GM11168 (cell line): ENCODE data around the gene ROBO1.
"Not testable (repeated sequence)": the region's sequence is repeated elsewhere in the genome, so short reads cannot be mapped to it uniquely, and the experiment has no call there.

ENCODE experiments used
- in situ Hi-C: fragments of 300-500 bp; cut with MboI; formaldehyde crosslinking; loops from one replicate; pipeline ENCODE4 v1.12.0; 2022; ENCODE audit warnings: low sequenced_read_pairs; ENCODE audit not compliant: unreplicated experiment

Gene ROBO1

DNA sequence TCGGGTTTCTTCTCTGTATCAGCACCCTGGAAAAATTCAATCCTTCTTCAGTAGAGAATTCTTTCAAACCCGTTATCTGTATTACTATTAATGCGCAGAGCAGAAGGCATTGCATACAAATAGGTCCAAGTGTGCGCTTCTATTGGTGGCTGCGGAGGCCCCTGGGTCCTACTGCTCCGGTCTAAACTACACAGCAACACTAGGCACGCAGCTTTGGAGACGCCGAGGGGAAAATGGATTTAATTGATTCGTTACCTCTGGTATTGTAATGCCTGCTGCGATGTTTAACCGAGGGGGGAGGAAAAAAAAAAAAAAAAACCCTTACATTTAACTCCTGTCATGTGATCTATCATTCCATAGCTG, at the start of gene ROBO1:
TSS of gene ROBO1 (minus strand) at position 94 of the 363 bp plus-strand sequence.
- in situ Hi-C loops: no loop called here

DNA sequence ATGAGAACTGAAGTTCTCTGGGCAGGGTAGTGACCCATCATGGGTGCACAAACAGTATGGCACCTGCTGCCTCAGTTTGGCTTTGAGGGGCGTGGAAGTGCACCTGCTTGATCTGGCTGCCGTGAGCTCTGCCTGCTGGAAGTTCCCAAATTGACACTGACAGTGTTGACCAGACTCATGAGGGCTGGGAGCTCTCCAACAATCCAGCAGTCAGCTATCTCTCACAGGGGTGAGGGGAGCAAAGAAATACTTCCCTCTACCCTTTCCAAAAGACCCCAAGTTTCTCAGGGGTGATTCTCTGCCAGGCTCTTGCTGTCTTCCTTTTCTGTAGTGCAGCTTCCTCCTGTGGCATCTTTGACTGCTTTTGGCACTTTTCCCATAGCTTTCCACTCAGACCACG, 49.4 kb upstream of the ROBO1 start:
- in situ Hi-C loops: no loop called here

DNA sequence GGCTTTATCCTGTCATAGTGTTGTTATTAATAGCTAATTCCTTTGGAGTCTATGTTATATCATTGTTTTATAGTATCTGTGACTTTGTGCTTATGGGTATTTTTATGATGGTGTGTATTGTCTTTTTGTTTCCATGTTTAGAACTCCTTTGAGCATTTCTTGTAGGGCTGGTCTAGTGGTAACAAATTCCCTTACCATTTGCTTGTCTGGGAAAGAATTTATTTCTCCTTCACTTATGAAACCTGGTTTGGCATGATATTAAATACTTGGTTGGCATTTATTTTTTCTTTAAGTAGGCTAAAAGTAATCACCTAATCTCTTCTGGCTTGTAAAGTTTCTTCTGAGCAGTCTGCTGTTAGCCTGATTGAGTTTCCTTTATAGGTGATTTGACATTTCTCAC, 47.7 kb upstream of the ROBO1 start:
- in situ Hi-C loops: no loop called here

DNA sequence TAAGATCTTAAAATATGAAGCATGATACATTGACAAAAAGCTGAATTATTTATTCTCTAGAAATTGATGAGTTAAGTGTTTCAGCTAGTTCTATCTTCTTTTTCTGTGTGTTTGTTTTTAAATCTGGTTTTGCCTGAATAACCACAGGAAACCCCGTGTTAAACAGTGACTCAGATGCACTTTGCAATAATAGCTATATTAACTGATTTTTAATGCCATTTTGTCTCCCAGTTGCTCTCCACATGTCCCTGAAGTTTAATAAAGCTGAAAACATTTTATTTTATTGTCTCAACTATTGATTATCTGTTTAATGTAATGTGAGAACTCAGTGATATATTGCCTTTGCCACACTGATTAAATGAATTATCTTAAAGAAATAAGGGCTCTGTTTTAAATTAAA, 42.8 kb upstream of the ROBO1 start:
- in situ Hi-C loops: no loop called here

DNA sequence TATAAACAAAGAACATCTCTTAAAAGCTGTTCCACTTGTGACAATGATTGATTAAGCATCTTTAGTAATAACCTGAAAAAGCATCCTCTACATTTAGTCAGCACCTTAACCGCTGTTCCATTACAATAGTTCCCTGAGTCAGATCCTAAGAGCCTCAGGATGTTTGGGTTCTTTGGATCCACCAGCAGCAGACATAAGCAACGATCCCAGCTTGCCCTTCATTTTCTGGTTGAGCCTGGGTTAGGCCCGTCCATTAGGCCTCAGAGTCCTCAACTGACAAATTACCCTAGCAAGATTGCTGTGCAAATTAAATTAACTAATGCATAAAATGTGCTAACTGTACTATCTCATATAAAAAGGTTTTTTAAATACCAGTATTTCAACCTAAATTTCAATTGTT, 42.3 kb upstream of the ROBO1 start:
- in situ Hi-C loops: no loop called here

DNA sequence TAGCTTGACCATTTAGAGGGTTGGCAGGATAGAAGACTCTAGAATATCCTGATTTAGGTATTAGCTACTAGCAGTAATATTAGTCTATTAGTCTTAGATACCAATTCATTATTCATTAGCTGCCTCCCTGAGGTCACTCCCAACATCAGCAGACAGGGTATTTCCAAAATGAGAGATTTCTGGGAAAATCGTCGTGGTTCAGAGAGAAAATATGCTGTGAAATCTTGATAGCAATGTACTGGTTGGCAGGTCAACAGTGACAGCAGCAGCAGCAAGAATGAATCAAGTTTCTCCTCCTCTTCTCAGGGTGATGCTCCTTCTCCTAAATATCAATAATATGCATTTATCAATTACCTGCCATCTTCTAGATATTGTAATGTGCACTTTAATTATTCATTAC, 41.3 kb upstream of the ROBO1 start:
- in situ Hi-C loops: no loop called here

DNA sequence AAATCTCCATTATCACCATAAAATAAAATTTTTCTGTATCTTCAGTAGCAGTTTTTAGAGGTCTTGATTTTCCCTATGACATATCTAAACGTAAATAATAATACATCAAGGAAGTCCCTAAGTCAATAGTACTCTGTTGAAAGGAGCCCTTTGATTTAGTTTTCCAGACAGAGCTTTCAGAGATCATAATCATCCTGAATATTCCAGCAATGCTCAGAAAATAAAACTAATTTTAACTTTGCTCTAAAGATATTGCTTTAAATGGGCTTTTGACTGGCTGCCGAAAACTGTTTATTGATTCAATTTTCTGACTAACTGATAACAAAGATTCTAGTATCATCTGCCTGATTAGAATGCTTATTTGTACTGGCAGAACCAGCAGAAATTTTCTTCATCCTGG, 40.7 kb upstream of the ROBO1 start:
- in situ Hi-C loops: no loop called here

DNA sequence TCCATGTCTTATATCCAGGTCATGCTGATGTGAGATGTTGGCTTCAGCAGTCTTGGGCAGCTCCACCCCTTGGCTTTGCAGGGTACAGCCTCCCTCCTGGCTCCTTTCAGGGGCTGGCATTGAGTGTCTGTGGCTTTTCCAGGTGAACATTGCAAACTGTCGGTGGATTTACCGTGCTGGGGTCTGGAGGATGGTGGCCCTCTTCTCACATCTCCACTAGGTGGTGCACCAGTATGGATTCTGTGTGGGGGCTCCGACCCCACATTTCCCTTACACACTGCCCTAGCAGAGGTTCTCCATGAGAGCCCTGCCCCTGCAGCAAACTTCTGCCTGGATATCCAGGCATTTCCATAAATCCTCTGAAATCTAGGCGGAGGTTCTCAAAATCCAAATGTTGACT, 22.4 kb upstream of the ROBO1 start:
- in situ Hi-C loops: not testable (repeated sequence)

DNA sequence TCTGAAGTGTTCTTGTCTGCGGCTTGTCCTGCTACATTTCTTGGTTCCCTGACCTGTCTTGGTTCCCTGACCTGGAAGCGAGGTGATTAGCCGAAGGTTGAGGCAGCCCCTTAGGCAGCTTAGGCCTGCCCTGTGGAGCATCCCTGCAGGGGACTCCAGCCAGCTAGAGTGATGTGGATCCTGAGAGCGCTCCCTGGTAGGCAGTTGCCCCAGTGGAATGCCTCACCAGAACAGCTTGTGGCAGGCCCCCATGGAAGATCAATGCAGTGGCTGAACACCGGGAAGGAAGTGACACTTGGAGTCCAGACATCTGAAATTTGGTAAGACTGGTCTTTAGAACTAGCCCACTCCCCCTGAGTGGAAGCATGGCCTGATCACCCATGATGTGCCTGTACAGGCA, 5.5 kb upstream of the ROBO1 start:
- in situ Hi-C loops: no loop called here

DNA sequence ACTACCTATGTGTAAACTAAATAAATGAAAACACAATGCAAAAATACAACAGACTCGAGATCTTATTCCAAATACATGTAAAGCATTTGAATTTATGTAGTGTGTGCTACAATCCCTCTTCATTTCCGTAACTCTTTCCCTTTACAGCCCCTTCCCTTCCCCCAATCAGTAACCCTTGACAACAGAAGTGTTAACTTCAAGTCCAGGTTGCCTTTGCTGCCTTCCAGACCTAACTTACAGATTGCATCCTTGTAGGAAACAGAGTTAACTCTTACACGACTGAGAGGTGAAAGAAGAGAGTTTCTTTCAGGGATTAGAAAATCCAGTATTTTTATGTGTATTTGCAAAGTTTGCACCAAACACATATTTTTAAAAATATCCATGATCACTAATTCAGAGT, 1.4 kb upstream of the ROBO1 start:
- in situ Hi-C loops: no loop called here

DNA sequence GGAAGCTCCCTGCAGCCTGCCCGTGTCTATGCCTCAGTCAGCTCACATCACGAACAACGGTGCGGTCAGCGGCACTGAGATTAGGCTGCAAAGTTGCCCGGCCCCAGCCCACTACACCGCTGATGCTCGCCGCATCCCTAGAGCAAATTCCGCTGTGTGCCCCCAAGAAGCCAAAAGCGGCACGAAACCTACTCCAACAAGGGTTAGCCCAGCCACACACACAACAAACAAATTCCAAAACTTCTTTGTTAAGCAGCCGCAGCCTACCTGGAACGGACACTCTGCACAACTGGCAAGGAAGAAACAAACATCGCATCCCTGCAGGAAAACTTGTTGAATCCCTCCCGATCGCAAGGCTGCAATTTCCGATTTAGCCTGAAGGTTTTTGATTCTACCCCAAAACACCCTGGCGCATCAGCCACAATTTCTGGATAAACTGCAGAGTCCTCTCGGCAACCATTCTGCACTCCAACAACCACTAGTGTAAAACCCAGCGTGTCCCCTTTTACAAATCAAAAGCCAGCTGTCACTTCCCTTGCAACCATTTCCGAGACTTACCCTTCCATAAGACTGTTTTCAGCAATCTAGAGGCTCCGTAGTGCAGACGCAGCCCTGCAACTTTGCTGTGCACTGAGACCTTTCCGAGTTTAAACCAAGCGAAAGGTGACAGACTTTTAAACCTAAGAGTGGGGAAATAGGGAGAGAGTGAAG, 449 bp downstream of the ROBO1 start:
- in situ Hi-C loops: no loop called here

DNA sequence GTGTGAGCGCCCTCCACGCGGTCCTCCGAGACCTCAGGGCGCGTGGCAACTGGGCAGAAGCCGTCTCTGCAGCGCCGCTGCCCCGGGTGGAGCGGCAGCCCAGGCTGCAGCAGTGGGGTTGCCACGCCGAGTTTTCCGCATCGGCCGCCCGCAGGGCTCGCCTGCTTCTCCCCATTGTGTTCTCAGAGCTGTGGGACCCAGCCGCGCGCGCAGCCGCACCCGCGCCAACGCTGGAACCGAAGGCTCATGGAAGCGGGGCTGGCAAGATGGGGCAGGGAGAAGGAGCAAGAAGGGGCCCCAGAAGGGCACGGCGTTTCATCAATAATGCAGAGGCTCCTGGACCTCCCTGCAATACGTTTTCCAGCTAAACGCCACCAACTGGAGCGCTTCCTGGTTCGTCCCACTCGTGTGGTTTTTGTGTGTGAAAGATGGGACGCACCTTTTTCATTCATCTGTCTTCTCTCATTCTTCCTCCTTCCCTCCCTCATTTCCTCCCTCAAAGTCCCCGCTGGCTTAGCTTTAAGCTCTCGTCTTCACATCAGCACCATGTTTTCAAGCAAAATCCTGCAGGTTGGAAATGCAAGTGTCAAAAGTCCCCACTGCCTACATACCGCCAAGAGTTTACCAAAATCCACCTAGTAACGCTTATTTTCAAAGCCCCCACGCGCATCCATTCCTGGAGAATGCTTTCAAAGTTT, 1.2 kb downstream of the ROBO1 start:
- in situ Hi-C loops: no loop called here

DNA sequence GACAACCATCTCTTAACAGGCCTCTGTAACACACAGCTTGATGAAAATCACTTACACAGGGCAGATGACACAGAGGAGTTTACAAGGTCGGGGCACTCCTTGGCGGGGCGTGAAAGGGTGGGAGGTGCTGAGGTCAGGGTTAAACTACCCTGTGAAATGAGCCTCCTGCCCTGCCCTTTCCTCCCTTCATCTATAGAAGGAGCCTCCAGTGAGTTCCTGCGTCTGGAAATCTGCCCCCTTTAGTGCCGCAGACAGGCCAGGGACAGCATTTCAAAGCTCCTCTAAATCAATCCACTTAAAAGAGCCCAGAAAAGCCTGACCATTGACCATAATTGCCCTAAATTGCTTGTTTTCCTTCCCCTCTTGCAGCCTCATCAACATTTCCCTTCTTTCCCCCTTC, 1.9 kb downstream of the ROBO1 start:
- in situ Hi-C loops: no loop called here

DNA sequence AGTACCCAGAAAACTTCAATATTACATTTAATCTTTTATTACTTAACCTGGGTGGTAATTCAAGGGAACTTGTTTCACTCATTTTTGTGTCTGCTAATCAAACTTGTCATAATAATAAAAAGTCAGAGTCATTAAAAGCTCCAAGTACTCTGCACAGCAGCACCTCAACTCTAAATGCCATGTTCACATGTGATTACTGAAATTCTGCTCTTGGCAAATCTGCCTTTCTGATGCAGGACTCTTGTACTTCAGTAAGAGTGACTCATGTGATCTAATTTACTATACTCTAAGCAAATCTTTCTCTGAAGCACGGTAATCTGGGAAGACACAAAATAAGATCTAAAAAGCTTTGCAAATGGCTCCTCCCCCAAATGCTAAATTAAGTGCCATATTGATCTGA, 6.4 kb downstream of the ROBO1 start:
- in situ Hi-C loops: no loop called here

DNA sequence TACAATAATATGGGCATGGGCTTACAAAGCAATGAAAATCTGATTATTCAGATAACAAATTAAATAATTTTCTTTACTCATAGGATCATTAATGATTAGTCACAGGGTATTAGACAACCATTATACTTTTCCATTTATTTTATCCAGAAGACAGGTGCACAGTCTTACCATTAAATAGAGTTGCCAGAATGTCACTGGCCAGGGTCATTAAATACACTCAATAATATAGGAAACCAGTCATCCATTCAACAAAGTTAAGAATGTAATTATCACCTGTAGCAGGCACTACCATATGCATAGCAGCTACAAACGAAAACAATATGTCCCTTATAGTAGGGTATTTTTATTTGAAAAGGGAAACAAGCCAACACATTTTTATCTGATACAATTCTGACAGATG, 16.1 kb downstream of the ROBO1 start:
- in situ Hi-C loops: no loop called here

DNA sequence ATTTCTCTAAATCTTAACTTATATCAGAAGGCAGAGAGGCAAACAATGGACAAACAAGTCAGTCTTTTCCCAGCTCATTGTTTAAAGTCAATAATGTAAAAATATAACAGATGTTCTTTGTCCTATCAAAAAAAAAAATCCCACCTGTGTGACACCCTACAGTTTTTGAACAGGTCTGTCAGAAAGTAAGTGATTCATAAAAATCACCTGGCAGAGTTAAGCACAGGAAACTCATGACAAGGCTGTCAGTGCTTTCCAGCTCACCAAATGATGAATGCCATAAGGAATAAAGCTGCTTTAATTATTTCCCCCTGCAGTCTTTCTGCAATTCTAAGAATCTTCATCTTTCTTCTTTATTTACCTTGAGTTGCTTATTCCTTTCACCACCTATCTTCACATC, 30.3 kb downstream of the ROBO1 start:
- in situ Hi-C loops: no loop called here

DNA sequence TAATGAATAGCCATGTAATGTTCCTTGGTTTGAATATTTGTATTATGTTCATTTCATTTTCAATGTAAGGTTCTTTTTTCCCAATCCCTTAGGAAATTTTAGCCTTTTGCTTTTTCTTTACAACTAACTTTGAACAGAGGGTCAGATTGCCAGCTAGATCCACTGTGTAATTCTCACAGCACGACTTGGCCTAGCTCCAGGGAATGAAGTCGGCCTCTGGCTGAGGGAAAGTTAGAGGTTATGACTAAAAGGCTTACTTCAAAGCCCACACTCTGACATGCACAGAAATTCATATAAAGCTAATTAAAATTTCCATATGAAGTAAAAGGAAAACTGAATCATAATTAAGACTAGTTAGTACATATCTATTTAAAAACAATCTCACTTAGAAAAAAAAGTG, 38.7 kb downstream of the ROBO1 start:
- in situ Hi-C loops: no loop called here

DNA sequence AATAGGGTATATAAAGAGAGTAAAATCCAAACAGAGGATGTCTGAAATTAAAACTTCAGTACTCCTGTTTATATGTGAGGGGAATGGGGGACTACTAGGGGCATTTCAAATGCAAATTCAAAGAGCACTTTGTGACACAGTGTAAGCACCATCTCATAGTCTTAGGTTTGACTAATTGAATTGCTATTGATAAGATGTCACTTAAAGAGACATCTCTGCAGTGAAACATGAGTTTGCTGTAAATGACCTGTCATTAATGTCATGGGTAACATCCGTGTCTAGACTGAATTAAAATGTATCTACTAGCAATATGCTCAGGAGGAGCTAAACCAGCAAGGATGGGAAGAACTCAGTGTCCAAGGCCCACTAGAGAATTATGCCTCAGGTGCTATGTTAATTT, 41.0 kb downstream of the ROBO1 start:
- in situ Hi-C loops: no loop called here

DNA sequence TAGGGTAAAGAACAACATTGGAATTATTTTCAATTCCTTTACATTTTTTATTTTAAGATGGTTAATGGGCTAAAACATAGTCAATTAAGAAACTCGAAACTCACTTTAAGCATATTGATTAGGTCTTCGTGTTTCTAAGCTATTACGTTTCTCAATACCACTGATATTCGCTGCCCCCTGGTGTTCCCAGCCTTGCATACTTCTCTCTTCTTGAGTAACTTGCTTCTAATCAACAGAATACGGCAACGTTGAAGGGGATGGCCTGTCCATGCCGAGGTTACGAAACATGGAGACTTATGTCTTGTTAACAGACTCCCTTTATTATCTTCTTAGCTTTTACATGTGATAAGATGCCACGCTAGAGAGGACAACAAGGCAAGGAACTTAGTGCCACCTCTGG, 43.6 kb downstream of the ROBO1 start:
- in situ Hi-C loops: no loop called here

DNA sequence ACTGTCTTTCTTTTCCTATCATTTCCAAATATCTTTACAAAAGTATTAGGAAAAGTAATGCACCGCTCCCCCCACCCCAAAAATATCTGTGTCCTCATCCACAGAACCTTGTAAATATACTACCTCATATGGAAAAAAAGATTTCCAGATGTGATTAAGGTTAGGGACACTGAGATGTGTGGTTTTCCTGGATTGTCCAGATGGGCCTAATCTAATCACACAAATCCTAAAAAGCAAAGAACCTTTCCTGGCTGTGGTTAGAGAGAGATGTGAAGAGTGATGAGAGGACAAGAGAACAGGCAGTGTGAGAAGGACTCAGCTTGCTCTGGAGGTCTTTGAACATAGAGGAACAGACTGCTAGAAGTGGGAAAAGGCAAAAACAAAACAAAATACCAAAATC, 77.7 kb downstream of the ROBO1 start:
- in situ Hi-C loops: no loop called here

DNA sequence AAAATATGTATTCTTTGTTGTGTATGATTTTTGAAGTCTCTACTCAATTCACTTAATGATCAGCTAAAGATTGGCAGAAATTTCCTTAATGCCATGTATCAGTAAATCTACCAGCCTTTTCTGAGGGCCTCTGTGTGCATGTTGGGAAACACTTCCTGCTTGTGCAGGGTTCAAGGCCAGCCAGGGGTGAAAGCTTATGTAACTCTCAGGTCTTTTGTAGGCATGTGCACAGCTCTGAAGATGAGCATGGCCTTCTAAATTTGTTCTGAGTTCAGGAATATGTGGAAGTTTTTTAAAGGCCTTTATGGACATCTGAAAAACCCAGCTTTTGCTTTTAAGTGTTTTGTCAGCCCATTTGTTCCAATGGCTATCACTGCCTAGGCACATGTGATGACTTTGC, 82.7 kb downstream of the ROBO1 start:
- in situ Hi-C loops: no loop called here

DNA sequence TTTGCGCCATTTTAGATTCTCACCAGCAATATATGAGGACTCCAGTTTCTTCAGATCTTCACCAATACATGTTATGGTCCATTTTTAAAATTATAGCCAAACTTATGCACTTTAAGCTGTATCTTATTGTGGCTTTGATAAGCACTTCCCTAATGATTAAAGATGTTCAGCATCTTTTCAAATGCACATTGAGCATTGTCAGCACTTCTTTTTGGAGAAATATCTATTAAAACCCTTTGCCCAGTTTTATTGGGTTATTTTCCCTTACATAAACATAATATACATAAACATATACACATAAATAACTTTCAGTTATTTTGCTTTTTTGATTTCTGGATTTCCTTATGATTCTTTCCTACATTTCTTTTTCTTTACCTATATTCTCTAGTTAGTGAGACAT, 83.8 kb downstream of the ROBO1 start:
- in situ Hi-C loops: no loop called here
